ENCODE results near the gene LMAN1. TPM values are rescaled to one million over a fixed set of nuclear protein-coding genes. Genes with fewer than 3 reads are reported as not detected.

LMAN1 gene
- total and polyA plus RNA-seq, 2 experiments from 2014 or later, result 111 to 134 TPM

GRCh38 chr18:59308938-59309260, 50.2 kb downstream of the LMAN1 start:
- H3K4me3 ChIP-seq, result peak overlapping the region; percentile 56
- Mint-ChIP-seq H3K27ac (no peak overlapping the region), H3K9me3 (no peaks in the 10 kb centered on the region), H3K36me3 (ENCODE audit: low read depth) (no peaks in the 10 kb centered on the region), H3K4me1 (no peaks in the 10 kb centered on the region), H3K4me3 (peak overlapping the region; percentile 58; the same call in 2 of the 3 replicates), H3K27me3 (ENCODE audit: insufficient read depth, low read depth, poor library complexity) (peaks cover 4% of the 10 kb centered on the region)
- H2AFZ ChIP-seq, result peak overlapping the region; percentile 82
- ATAC-seq (no peak), DNase-seq (ENCODE audit: low spot score) (no peak)
- H3K9me2 ChIP-seq (ENCODE audit: insufficient read depth), result no peaks in the 10 kb centered on the region
- H3K27ac ChIP-seq (ENCODE audit: low read depth), result no peak overlapping the region
- H3F3A ChIP-seq (replicated peaks; ENCODE audit: low read depth), result no peaks in the 10 kb centered on the region
- H3K36me3 ChIP-seq (ENCODE audit: insufficient read depth), result no peaks in the 10 kb centered on the region
- TF ChIP-seq EZH2phosphoT487 (IDR thresholded peaks at IDR 0.05; ENCODE audit: unreplicated experiment), result no peak
- TF ChIP-seq ETS1 (IDR thresholded peaks at IDR 0.05), result no peak
- TF ChIP-seq STAT1 (IDR thresholded peaks at IDR 0.05; ENCODE audit: unreplicated experiment), result no peak
- TF ChIP-seq CTCF (conservative IDR thresholded peaks at IDR 0.05; ENCODE audit: low read depth in 2 of 2), result no peak
- no peak for TF ChIP-seq CREB1 (CRISPR knock-in tag; IDR thresholded peaks at IDR 0.05; ENCODE audit: low read depth)
- TF ChIP-seq JUNB (IDR thresholded peaks at IDR 0.05; ENCODE audit: unreplicated experiment), result no peak
- no peak for TF ChIP-seq REST (IDR thresholded peaks at IDR 0.05; ENCODE audit: unreplicated experiment)
- TF ChIP-seq NANOG (IDR thresholded peaks at IDR 0.05; ENCODE audit: borderline replicate concordance), result no peak
- no peak for TF ChIP-seq EZH2 (IDR thresholded peaks at IDR 0.05; ENCODE audit: low read depth, unreplicated experiment)
- TF ChIP-seq POLR2AphosphoS5 (IDR thresholded peaks at IDR 0.05; ENCODE audit: low read depth), result no peak
- no peak for TF ChIP-seq ZNF331 (CRISPR knock-in tag; IDR thresholded peaks at IDR 0.05; ENCODE audit: low read depth)
- no peak for TF ChIP-seq ZNF114 (CRISPR knock-in tag; IDR thresholded peaks at IDR 0.05)
- H3K27me3 ChIP-seq (ENCODE audit: insufficient read depth), result peaks cover 18% of the 10 kb centered on the region
- no peaks in the 10 kb centered on the region for H3K4me1 ChIP-seq (ENCODE audit: insufficient read depth)
- H3K79me2 ChIP-seq (replicated peaks; ENCODE audit: insufficient read depth), result no peaks in the 10 kb centered on the region
- no peaks in the 10 kb centered on the region for H4K20me1 ChIP-seq (replicated peaks; ENCODE audit: insufficient read depth)
- H3K4me2 ChIP-seq, result peak overlapping the region; percentile 83
